Upper lobe of left lung (tissue), 4 donors: Measurements from ENCODE around the gene CEP72.

Source experiments
- CTCF ChIP-seq, 6 experiments: fragments of 450-650 bp in 4 of 6; fragments of 200-600 bp in 2 of 6; sonication (generic) in 2 of 6; IDR thresholded peaks; one replicate each; pipeline ENCODE4 v1.5.1; 2016 to 2019; ENCODE audit warnings: antibody characterized with exemption in 6 of 6
- EP300 ChIP-seq, 4 donors: sonication (generic); formaldehyde crosslinking; IDR thresholded peaks; one replicate each; pipeline ENCODE4 v1.5.1; 2017; ENCODE audit warnings: antibody characterized with exemption in 4 of 4, control low read depth in 2 of 4
- POLR2A ChIP-seq, 4 donors: fragments of 450-650 bp; IDR thresholded peaks; one replicate each; pipeline ENCODE4 v1.5.1; 2016 to 2017; ENCODE audit warnings: antibody characterized with exemption in 4 of 4, mild to moderate bottlenecking in 2 of 4
- POLR2AphosphoS5 ChIP-seq, 2 donors: sonication (generic); formaldehyde crosslinking; IDR thresholded peaks; one replicate each; pipeline ENCODE4 v1.5.1; 2017; ENCODE audit warnings: antibody characterized with exemption in 2 of 2

- TF ChIP-seq POLR2A (IDR thresholded peaks at IDR 0.05) (no peak), CTCF (IDR thresholded peaks at IDR 0.05) (no peak), POLR2AphosphoS5 (IDR thresholded peaks at IDR 0.05) (no peak), EP300 (IDR thresholded peaks at IDR 0.05) (no peak)
Measured at GRCh38 chr5:570446-570845, 41.7 kb upstream of the CEP72 start.
